GM12878 (cell line): Measurements from ENCODE around the gene KMT2E. TPM values are rescaled to one million over a fixed set of nuclear protein-coding genes. Genes with fewer than 3 reads are reported as not detected.

Source experiments
- ATAC-seq: fragments of 200-7000 bp; cut with Tn5 transposase; 3 replicates; pipeline ENCODE4 v1.9.1; 2020; ENCODE audit warnings: mild to moderate bottlenecking, moderate library complexity
- BruUV-seq: library from RNA; stranded (reverse); fragments of 400-500 nt; replicated peaks from 2 replicates; lab custom pipeline; 2021; lab: Mats Ljungman, UMichigan
- CTCF ChIA-PET: fragments of 300-600 bp; sonication (Branson Sonifier 250); formaldehyde crosslinking; extraction: SDS; loops from one replicate; lab custom pipeline; 2021; ENCODE audit warnings: inconsistent platforms; lab: Yijun Ruan, JAX
- POLR2A ChIA-PET: fragments of 350-600 bp; formaldehyde crosslinking; extraction: SDS; loops from one replicate; lab custom pipeline; 2021; ENCODE audit warnings: inconsistent platforms; lab: Charles Lee
- RAD21 ChIA-PET: fragments of 300-600 bp; sonication (Branson Sonifier 250); formaldehyde crosslinking; loops from one replicate; lab custom pipeline; 2023; ENCODE audit warnings: antibody characterized with exemption; ENCODE audit not compliant: unreplicated experiment; lab: Charles Lee
- SMC1A ChIA-PET: fragments of 300-600 bp; sonication (Branson Sonifier 250); formaldehyde crosslinking; loops from one replicate; lab custom pipeline; 2023; ENCODE audit not compliant: unreplicated experiment, uncharacterized antibody; lab: Charles Lee
- DNase-seq: peaks from one replicate; pipeline ENCODE4 v3.0.0-alpha.2; 2011; ENCODE audit warnings: low read depth, low spot score
- FAIRE-seq: peaks from 3 replicates; lab custom pipeline; 2011; peaks lifted over from hg19 to GRCh38; lab: Jason Lieb, UNC
- H2AFZ ChIP-seq: 2 replicates; pipeline ENCODE4 v1.6.0; 2011; ENCODE audit warnings: low read depth, low read length, control low read depth; ENCODE audit not compliant: control insufficient read depth
- H3K27ac ChIP-seq: 2 replicates; pipeline ENCODE4 v1.5.1; 2011; ENCODE audit warnings: control low read depth; ENCODE audit not compliant: control insufficient read depth, insufficient read depth
- H3K27me3 ChIP-seq, 2 experiments: replicated peaks in 1 of 2; 2 replicates each; pipeline versions ENCODE4 v1.6.0 to v1.6.1; 2011; ENCODE audit warnings: low read length in 1 of 2; ENCODE audit not compliant: control insufficient read depth in 2 of 2, insufficient read depth in 2 of 2
- H3K36me3 ChIP-seq, 2 experiments: 2 replicates each; pipeline ENCODE4 v1.5.1; 2011; ENCODE audit warnings: low read length in 1 of 2; ENCODE audit not compliant: control insufficient read depth in 2 of 2, insufficient read depth in 2 of 2
- H3K4me1 ChIP-seq: 2 replicates; pipeline ENCODE4 v1.6.1; 2011; ENCODE audit warnings: mild to moderate bottlenecking, low read length, moderate library complexity, mixed read lengths; ENCODE audit not compliant: control insufficient read depth, insufficient read depth
- H3K4me2 ChIP-seq: 2 replicates; pipeline ENCODE4 v1.6.0; 2011; ENCODE audit warnings: control low read depth; ENCODE audit not compliant: control insufficient read depth, insufficient read depth
- H3K4me3 ChIP-seq: fragments of 200-600 bp; sonication (generic); 2 replicates; pipeline ENCODE4 v1.5.1; 2016
- H3K79me2 ChIP-seq: 2 replicates; pipeline ENCODE4 v1.6.0; 2011; ENCODE audit warnings: low read length; ENCODE audit not compliant: control insufficient read depth, insufficient read depth
- H3K9ac ChIP-seq: 2 replicates; pipeline ENCODE4 v1.8.0; 2011; ENCODE audit warnings: low read length, control low read depth, mixed read lengths; ENCODE audit not compliant: control insufficient read depth, insufficient read depth
- H3K9me3 ChIP-seq: replicated peaks from 3 replicates; pipeline ENCODE4 v1.5.1; 2011; ENCODE audit warnings: mild to moderate bottlenecking, low read length; ENCODE audit not compliant: control insufficient read depth, insufficient read depth
- H4K20me1 ChIP-seq: 2 replicates; pipeline ENCODE4 v1.6.0; 2011; ENCODE audit not compliant: control insufficient read depth, insufficient read depth
- BMI1 ChIP-seq: fragments of 450-650 bp; IDR thresholded peaks from 2 replicates; pipeline ENCODE4 v1.6.1; 2016; ENCODE audit warnings: mild to moderate bottlenecking, moderate library complexity, borderline replicate concordance
- CBFB ChIP-seq: IDR thresholded peaks from 2 replicates; pipeline ENCODE4 v1.6.1; 2016; ENCODE audit warnings: antibody characterized with exemption, low read depth
- CREB1 ChIP-seq: IDR thresholded peaks from 2 replicates; pipeline ENCODE4 v1.6.1; 2012; ENCODE audit warnings: low read depth, mild to moderate bottlenecking, inconsistent platforms
- MTA3 ChIP-seq: IDR thresholded peaks from 2 replicates; pipeline ENCODE4 v1.6.1; 2012; ENCODE audit warnings: low read length, inconsistent platforms, borderline replicate concordance
- NR2F1 ChIP-seq: fragments of 450-650 bp; conservative IDR thresholded peaks from 2 replicates; pipeline ENCODE4 v1.6.1; 2017; ENCODE audit warnings: mild to moderate bottlenecking
- RELA ChIP-seq: fragments of 450-650 bp; IDR thresholded peaks from 2 replicates; pipeline ENCODE4 v1.8.0; 2014; ENCODE audit warnings: borderline replicate concordance; ENCODE audit not compliant: partially characterized antibody
- SP1 ChIP-seq: IDR thresholded peaks from one replicate; pipeline ENCODE4 v1.6.1; 2011; ENCODE audit warnings: low read depth, low read length
- SREBF2 ChIP-seq: IDR thresholded peaks from 2 replicates; pipeline ENCODE4 v1.6.1; 2012; ENCODE audit warnings: mild to moderate bottlenecking, low read length
- TBL1XR1 ChIP-seq: IDR thresholded peaks from 2 replicates; pipeline ENCODE4 v1.6.1; 2012; ENCODE audit warnings: low read depth, low read length, improper control_type of control experiment
- WGBS: methylation state at CpG from one replicate; pipeline ENCODE4 v1.1.6; 2016; ENCODE audit warnings: low lambda C conversion rate; ENCODE audit not compliant: insufficient replicate concordance, insufficient coverage; ENCODE audit errors: missing lambda C conversion rate; 5-methylcytosine and 5-hydroxymethylcytosine counted together
- in situ Hi-C: fragments of 300-500 bp; cut with MboI; formaldehyde crosslinking; loops from 9 replicates; pipeline ENCODE4 v1.14.3; 2018; ENCODE audit warnings: mixed read lengths
- intact Hi-C: fragments of 100-400 bp; cut with micrococcal nuclease; formaldehyde crosslinking; loops from one replicate; pipeline ENCODE4 v1.14.2; 2022; ENCODE audit not compliant: unreplicated experiment
- polyA plus RNA-seq, 11 experiments: library from polyadenylated mRNA; depleted of rRNA in 4 of 11; unstranded in 6 of 11; stranded (reverse) in 5 of 11; fragments of >200 nt; fragmentation: Nextera tagmentation in 4 of 11; fragmentation: Illumina TruSeq in 1 of 11; extraction: Ambion mirVana in 4 of 11; extraction: Trizol in 1 of 11; gene quantifications; 1 replicate in 1 of 11; 2 replicates in 10 of 11; pipeline versions ENCODE4 v1.2.1 to v1.2.3, GENCODE V29; 2011 to 2016; ENCODE audit warnings: inconsistent platforms in 2 of 11, missing spikeins in 2 of 11, low read depth in 1 of 11
- total RNA-seq, 4 experiments: library from RNA; depleted of rRNA in 3 of 4; stranded (reverse); fragments of >200 nt in 3 of 4; fragmentation: Illumina TruSeq in 1 of 4; extraction: Trizol in 1 of 4; gene quantifications; 2 replicates each; pipeline versions ENCODE4 v1.2.1 to v1.2.3, GENCODE V29; 2013 to 2021
- TF ChIP-seq, protein P1 (sequence below): IDR thresholded peaks from 2 replicates; pipeline ENCODE4 v1.6.1; 2011; ENCODE audit warnings: borderline replicate concordance, low read depth, mild to moderate bottlenecking, moderate library complexity, low read length; ENCODE audit not compliant: insufficient read depth, poor library complexity, severe bottlenecking
- TF ChIP-seq, protein P2 (sequence below): fragments of 150-350 bp; IDR thresholded peaks from 2 replicates; pipeline ENCODE4 v1.6.1; 2014; ENCODE audit warnings: mild to moderate bottlenecking, low read depth, low read length
- TF ChIP-seq, protein P3 (sequence below): fragments of 450-650 bp; conservative IDR thresholded peaks from 2 replicates; pipeline ENCODE4 v1.6.1; 2017; ENCODE audit warnings: mild to moderate bottlenecking, moderate library complexity
- TF ChIP-seq, protein P4 (sequence below): IDR thresholded peaks from 2 replicates; pipeline ENCODE4 v1.6.1; 2011; ENCODE audit warnings: borderline replicate concordance, low read depth, mild to moderate bottlenecking, moderate library complexity, mixed read lengths, low read length; ENCODE audit not compliant: insufficient read depth; ENCODE audit errors: extremely low read length
- TF ChIP-seq, protein P5 (sequence below): fragments of 150-350 bp; IDR thresholded peaks from 2 replicates; pipeline ENCODE4 v1.6.1; 2016; ENCODE audit warnings: low read depth, low read length

The KMT2E gene
- total and polyA plus RNA-seq, 10 of the 15 experiments (the other 5 are each of a cell fraction or from before 2014, with no cell fraction given), result 13.2 to 68.1 (median 34.1) TPM

DNA sequence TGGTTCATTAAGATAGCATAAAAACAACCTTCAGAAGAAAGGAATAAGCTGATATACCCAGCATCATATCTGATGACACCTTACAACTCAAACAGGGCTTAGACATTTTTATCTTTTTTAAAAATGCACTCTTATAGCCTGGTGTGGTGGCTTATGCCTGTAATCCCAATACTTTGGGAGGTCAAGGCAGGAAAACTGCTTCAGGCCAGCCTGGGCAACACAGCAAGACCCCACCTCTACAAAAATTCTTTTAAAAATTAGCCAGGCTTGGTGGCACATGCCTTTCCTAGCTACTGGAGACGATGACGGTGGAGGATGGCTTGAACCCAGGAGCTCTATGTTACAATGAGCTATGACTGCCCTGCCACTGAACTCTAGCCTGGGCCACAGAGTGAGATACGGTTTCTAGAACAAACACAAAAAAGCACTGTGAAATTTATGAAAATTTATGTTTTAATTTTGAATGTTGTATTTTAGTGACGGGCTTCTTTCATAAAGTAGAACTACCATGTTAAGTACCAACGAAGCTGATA is 12.3 kb upstream of the KMT2E start:
- CTCF ChIA-PET, result interaction anchor here (0.9 to 1.9 kb wide), 6 partner anchors 9 to 75 kb away, joined by 3 to 6 read pairs (median 4); no protein-coding TSS in a partner anchor
- ATAC-seq (no peak), FAIRE-seq (no peak), DNase-seq (no peak)
- intact Hi-C loops, result no loop called here
- H3K27ac ChIP-seq, result no peak overlapping the region
- H4K20me1 ChIP-seq, result peaks cover 7% of the 10 kb centered on the region
- SMC1A ChIA-PET, result interaction anchor here (1.0 to 13.2 kb wide), 7 partner anchors 10 to 585 kb away, joined by 3 to 270 read pairs (median 4); no protein-coding TSS in a partner anchor
- peaks cover 99% of the 10 kb centered on the region for H3K79me2 ChIP-seq
- no peak overlapping the region for H3K9ac ChIP-seq
- H3K9me3 ChIP-seq, result no peaks in the 10 kb centered on the region; the same call in none of the 3 replicates
- in situ Hi-C loops, result loop anchor here (25.0 kb wide), 1 partner anchor 1286 kb away; the partner anchor contains the start of gene NAMPT
- RAD21 ChIA-PET, result interaction anchor here (0.8 to 1.6 kb wide), 2 partner anchors 8 to 118 kb away, joined by 3 read pairs; no protein-coding TSS in a partner anchor
- POLR2A ChIA-PET, result interaction anchor here (0.6 to 2.0 kb wide), 4 partner anchors 9 to 102 kb away, joined by 3 to 6 read pairs (median 4); no protein-coding TSS in a partner anchor
- H3K4me3 ChIP-seq, result no peak overlapping the region
- no peak overlapping the region for H3K4me2 ChIP-seq
- peaks cover 9% of the 10 kb centered on the region; the same call in 1 of the 2 replicates for H3K4me1 ChIP-seq
- BruUV-seq, result no TSS peak
- H3K36me3 ChIP-seq, result peaks cover 0 to 10% of the 10 kb centered on the region in 2 experiments; a peak in 3 of 4 replicates
- no peaks in the 10 kb centered on the region for H3K27me3 ChIP-seq
- no peak overlapping the region for H2AFZ ChIP-seq
- over 99% methylated on average over 5 of the region's 5 CpGs for WGBS
- TF ChIP-seq RELA, result no peak
- TF ChIP-seq CREB1, result no peak
- no peak for TF ChIP-seq MTA3
- TF ChIP-seq, protein P1, sequence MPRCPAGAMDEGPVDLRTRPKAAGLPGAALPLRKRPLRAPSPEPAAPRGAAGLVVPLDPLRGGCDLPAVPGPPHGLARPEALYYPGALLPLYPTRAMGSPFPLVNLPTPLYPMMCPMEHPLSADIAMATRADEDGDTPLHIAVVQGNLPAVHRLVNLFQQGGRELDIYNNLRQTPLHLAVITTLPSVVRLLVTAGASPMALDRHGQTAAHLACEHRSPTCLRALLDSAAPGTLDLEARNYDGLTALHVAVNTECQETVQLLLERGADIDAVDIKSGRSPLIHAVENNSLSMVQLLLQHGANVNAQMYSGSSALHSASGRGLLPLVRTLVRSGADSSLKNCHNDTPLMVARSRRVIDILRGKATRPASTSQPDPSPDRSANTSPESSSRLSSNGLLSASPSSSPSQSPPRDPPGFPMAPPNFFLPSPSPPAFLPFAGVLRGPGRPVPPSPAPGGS, result no peak
- TF ChIP-seq, protein P2, sequence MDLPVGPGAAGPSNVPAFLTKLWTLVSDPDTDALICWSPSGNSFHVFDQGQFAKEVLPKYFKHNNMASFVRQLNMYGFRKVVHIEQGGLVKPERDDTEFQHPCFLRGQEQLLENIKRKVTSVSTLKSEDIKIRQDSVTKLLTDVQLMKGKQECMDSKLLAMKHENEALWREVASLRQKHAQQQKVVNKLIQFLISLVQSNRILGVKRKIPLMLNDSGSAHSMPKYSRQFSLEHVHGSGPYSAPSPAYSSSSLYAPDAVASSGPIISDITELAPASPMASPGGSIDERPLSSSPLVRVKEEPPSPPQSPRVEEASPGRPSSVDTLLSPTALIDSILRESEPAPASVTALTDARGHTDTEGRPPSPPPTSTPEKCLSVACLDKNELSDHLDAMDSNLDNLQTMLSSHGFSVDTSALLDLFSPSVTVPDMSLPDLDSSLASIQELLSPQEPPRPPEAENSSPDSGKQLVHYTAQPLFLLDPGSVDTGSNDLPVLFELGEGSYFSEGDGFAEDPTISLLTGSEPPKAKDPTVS, result no peak
- TF ChIP-seq, protein P3, sequence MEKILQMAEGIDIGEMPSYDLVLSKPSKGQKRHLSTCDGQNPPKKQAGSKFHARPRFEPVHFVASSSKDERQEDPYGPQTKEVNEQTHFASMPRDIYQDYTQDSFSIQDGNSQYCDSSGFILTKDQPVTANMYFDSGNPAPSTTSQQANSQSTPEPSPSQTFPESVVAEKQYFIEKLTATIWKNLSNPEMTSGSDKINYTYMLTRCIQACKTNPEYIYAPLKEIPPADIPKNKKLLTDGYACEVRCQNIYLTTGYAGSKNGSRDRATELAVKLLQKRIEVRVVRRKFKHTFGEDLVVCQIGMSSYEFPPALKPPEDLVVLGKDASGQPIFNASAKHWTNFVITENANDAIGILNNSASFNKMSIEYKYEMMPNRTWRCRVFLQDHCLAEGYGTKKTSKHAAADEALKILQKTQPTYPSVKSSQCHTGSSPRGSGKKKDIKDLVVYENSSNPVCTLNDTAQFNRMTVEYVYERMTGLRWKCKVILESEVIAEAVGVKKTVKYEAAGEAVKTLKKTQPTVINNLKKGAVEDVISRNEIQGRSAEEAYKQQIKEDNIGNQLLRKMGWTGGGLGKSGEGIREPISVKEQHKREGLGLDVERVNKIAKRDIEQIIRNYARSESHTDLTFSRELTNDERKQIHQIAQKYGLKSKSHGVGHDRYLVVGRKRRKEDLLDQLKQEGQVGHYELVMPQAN, result no peak
- TF ChIP-seq, protein P4, sequence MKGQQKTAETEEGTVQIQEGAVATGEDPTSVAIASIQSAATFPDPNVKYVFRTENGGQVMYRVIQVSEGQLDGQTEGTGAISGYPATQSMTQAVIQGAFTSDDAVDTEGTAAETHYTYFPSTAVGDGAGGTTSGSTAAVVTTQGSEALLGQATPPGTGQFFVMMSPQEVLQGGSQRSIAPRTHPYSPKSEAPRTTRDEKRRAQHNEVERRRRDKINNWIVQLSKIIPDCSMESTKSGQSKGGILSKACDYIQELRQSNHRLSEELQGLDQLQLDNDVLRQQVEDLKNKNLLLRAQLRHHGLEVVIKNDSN, result no peak
- no peak for TF ChIP-seq CBFB
- TF ChIP-seq NR2F1, result no peak
- TF ChIP-seq SP1, result no peak
- TF ChIP-seq BMI1, result no peak
- TF ChIP-seq, protein P5, sequence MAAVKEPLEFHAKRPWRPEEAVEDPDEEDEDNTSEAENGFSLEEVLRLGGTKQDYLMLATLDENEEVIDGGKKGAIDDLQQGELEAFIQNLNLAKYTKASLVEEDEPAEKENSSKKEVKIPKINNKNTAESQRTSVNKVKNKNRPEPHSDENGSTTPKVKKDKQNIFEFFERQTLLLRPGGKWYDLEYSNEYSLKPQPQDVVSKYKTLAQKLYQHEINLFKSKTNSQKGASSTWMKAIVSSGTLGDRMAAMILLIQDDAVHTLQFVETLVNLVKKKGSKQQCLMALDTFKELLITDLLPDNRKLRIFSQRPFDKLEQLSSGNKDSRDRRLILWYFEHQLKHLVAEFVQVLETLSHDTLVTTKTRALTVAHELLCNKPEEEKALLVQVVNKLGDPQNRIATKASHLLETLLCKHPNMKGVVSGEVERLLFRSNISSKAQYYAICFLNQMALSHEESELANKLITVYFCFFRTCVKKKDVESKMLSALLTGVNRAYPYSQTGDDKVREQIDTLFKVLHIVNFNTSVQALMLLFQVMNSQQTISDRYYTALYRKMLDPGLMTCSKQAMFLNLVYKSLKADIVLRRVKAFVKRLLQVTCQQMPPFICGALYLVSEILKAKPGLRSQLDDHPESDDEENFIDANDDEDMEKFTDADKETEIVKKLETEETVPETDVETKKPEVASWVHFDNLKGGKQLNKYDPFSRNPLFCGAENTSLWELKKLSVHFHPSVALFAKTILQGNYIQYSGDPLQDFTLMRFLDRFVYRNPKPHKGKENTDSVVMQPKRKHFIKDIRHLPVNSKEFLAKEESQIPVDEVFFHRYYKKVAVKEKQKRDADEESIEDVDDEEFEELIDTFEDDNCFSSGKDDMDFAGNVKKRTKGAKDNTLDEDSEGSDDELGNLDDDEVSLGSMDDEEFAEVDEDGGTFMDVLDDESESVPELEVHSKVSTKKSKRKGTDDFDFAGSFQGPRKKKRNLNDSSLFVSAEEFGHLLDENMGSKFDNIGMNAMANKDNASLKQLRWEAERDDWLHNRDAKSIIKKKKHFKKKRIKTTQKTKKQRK, result no peak
- no peak for TF ChIP-seq SREBF2
- TF ChIP-seq TBL1XR1, result no peak
